Measurements from ENCODE around the gene NPHS1. TPM values are rescaled to one million over a fixed set of nuclear protein-coding genes. Genes with fewer than 3 reads are reported as not detected.

Gene NPHS1
- total RNA-seq, 1 experiment from 2014 or later = 0.67 TPM

DNA sequence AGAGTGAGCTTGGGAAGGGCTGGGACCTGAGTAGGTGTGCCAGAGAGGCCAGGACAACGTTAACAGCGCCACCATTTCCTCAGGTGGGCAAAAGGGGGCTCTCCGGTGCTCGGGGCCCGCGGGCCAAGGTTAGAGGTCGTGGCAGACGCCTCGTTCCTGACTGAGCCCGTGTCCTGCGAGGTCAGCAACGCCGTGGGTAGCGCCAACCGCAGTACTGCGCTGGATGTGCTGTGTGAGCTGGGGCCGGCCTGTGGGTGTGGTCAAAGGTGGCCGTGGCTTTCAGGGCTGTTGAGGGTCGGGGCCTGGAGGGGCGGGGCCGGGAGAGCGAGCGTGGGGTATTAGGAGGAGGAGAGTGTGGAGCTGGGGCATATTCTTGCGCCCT is 8.1 kb upstream of the NPHS1 start:
- in situ Hi-C loops (cut with HindIII; ENCODE audit: low pct_unique_long_range_greater_than_20kb, low sequenced_read_pairs) = no loop called here
- no TSS peak for BruUV-seq (replicated peaks)
- H3K9me3 ChIP-seq (ENCODE audit: control insufficient read depth, insufficient read depth, low read depth, low read length) = no peaks in the 10 kb centered on the region
- TF ChIP-seq CTCF (IDR thresholded peaks at IDR 0.05) = no peak
- TF ChIP-seq POLR2AphosphoS5 (IDR thresholded peaks at IDR 0.05; ENCODE audit: low read depth, low read length) = no peak
- TF ChIP-seq TCF7L2 (IDR thresholded peaks at IDR 0.05; ENCODE audit: low read depth, low read length) = no peak
- TF ChIP-seq SIN3A (IDR thresholded peaks at IDR 0.05; ENCODE audit: borderline replicate concordance, insufficient read depth, low read depth, low read length) = no peak
- TF ChIP-seq, protein P1, sequence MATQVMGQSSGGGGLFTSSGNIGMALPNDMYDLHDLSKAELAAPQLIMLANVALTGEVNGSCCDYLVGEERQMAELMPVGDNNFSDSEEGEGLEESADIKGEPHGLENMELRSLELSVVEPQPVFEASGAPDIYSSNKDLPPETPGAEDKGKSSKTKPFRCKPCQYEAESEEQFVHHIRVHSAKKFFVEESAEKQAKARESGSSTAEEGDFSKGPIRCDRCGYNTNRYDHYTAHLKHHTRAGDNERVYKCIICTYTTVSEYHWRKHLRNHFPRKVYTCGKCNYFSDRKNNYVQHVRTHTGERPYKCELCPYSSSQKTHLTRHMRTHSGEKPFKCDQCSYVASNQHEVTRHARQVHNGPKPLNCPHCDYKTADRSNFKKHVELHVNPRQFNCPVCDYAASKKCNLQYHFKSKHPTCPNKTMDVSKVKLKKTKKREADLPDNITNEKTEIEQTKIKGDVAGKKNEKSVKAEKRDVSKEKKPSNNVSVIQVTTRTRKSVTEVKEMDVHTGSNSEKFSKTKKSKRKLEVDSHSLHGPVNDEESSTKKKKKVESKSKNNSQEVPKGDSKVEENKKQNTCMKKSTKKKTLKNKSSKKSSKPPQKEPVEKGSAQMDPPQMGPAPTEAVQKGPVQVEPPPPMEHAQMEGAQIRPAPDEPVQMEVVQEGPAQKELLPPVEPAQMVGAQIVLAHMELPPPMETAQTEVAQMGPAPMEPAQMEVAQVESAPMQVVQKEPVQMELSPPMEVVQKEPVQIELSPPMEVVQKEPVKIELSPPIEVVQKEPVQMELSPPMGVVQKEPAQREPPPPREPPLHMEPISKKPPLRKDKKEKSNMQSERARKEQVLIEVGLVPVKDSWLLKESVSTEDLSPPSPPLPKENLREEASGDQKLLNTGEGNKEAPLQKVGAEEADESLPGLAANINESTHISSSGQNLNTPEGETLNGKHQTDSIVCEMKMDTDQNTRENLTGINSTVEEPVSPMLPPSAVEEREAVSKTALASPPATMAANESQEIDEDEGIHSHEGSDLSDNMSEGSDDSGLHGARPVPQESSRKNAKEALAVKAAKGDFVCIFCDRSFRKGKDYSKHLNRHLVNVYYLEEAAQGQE (IDR thresholded peaks at IDR 0.05; ENCODE audit: insufficient read depth in 1 of 2, low read depth in 2 of 2, low read length in 1 of 2) = no peak
- H3K27ac ChIP-seq (ENCODE audit: low read length) = no peak overlapping the region
- H3K4me3 ChIP-seq (ENCODE audit: low read depth in 2 of 2, low read length in 2 of 2) = no peak overlapping the region
- H3K27me3 ChIP-seq (ENCODE audit: control insufficient read depth, insufficient read depth, low read length) = no peaks in the 10 kb centered on the region
- DNase-seq (ENCODE audit: low read depth, low spot score) (no peak), ATAC-seq (no peak)
- ChIA-PET CTCF (no interaction called here), POLR2A (no interaction called here)
- no peaks in the 10 kb centered on the region for H3K36me3 ChIP-seq (ENCODE audit: control insufficient read depth, insufficient read depth, low read length)
- intact Hi-C loops (cut with micrococcal nuclease; ENCODE audit: unreplicated experiment) = no loop called here
- H3K4me1 ChIP-seq (ENCODE audit: control insufficient read depth, insufficient read depth, low read length) = peaks cover 6% of the 10 kb centered on the region; the same call in 1 of the 2 replicates

- H3K4me1 ChIP-seq (ENCODE audit: control insufficient read depth, insufficient read depth, low read length) = peaks cover 6% of the 10 kb centered on the region; the same call in 1 of the 2 replicates
- in situ Hi-C loops (cut with HindIII; ENCODE audit: low pct_unique_long_range_greater_than_20kb, low sequenced_read_pairs) (loop anchor here (10.0 kb wide), 1 partner anchor 55 kb away; no protein-coding TSS in a partner anchor), intact Hi-C loops (cut with micrococcal nuclease; ENCODE audit: unreplicated experiment) (no loop called here)
- DNase-seq (ENCODE audit: low read depth, low spot score) = no peak
- ChIA-PET CTCF (interaction anchor here (0.7 kb wide), 1 partner anchor 247 kb away, joined by 3 read pairs; no protein-coding TSS in a partner anchor), POLR2A (no interaction called here)
- no peak for ATAC-seq
- TF ChIP-seq CTCF (IDR thresholded peaks at IDR 0.05) = no peak
- no peak for TF ChIP-seq POLR2AphosphoS5 (IDR thresholded peaks at IDR 0.05; ENCODE audit: low read depth, low read length)
- no peak for TF ChIP-seq SIN3A (IDR thresholded peaks at IDR 0.05; ENCODE audit: borderline replicate concordance, insufficient read depth, low read depth, low read length)
- no peak for TF ChIP-seq TCF7L2 (IDR thresholded peaks at IDR 0.05; ENCODE audit: low read depth, low read length)
- TF ChIP-seq, protein P1 (IDR thresholded peaks at IDR 0.05; ENCODE audit: insufficient read depth in 1 of 2, low read depth in 2 of 2, low read length in 1 of 2) = no peak
- no peaks in the 10 kb centered on the region for H3K27me3 ChIP-seq (ENCODE audit: control insufficient read depth, insufficient read depth, low read length)
- no peaks in the 10 kb centered on the region for H3K36me3 ChIP-seq (ENCODE audit: control insufficient read depth, insufficient read depth, low read length)
- no peak overlapping the region for H3K4me3 ChIP-seq (ENCODE audit: low read depth in 2 of 2, low read length in 2 of 2)
- H3K9me3 ChIP-seq (ENCODE audit: control insufficient read depth, insufficient read depth, low read depth, low read length) = no peaks in the 10 kb centered on the region
- no peak overlapping the region for H3K27ac ChIP-seq (ENCODE audit: low read length)
- BruUV-seq (replicated peaks) = no TSS peak
Measured at GRCh38 chr19:35859414-35859813, 7.1 kb upstream of the NPHS1 start.
